H9 (cell line): ENCODE results near the gene ATG7. TPM values are rescaled to one million over a fixed set of nuclear protein-coding genes. Genes with fewer than 3 reads are reported as not detected.

ENCODE experiments used
- DNase-seq: peaks from one replicate; pipeline ENCODE4 v3.0.0-alpha.2; 2017
- H2AFZ ChIP-seq: one replicate; pipeline ENCODE4 v1.6.1; 2013; ENCODE audit warnings: mild to moderate bottlenecking, low read length, control low read depth, moderate library complexity
- H2AK5ac ChIP-seq: 2 replicates; pipeline ENCODE4 v1.6.1; 2013; ENCODE audit warnings: low read length, control low read depth, mixed read lengths; ENCODE audit not compliant: insufficient read length
- H2BK120ac ChIP-seq: one replicate; pipeline ENCODE4 v1.6.1; 2013; ENCODE audit warnings: low read depth, mild to moderate bottlenecking, low read length, control low read depth, inconsistent platforms; ENCODE audit not compliant: poor library complexity, severe bottlenecking
- H2BK12ac ChIP-seq: 2 replicates; pipeline ENCODE4 v1.6.1; 2013; ENCODE audit warnings: low read length, control low read depth, mixed read lengths, low read depth; ENCODE audit not compliant: insufficient read length
- H2BK15ac ChIP-seq: 2 replicates; pipeline ENCODE4 v1.6.1; 2013; ENCODE audit warnings: low read depth, low read length, control low read depth
- H2BK20ac ChIP-seq: one replicate; pipeline ENCODE4 v1.6.1; 2013; ENCODE audit warnings: low read depth, mild to moderate bottlenecking, low read length, control low read depth, inconsistent platforms; ENCODE audit not compliant: poor library complexity, severe bottlenecking
- H2BK5ac ChIP-seq: 2 replicates; pipeline ENCODE4 v1.6.1; 2013; ENCODE audit warnings: low read length, control low read depth, mixed read lengths; ENCODE audit not compliant: insufficient read length
- H3K14ac ChIP-seq: 2 replicates; pipeline ENCODE4 v1.6.1; 2013; ENCODE audit warnings: low read length, control low read depth; ENCODE audit not compliant: insufficient read depth
- H3K18ac ChIP-seq: 2 replicates; pipeline ENCODE4 v1.6.1; 2013; ENCODE audit warnings: low read depth, mild to moderate bottlenecking, mixed read lengths, low read length, control low read depth; ENCODE audit not compliant: insufficient read length
- H3K23ac ChIP-seq: 2 replicates; pipeline ENCODE4 v1.6.1; 2013; ENCODE audit warnings: low read length, control low read depth, mixed read lengths, low read depth; ENCODE audit not compliant: insufficient read length
- H3K23me2 ChIP-seq: 2 replicates; pipeline ENCODE4 v1.6.1; 2013; ENCODE audit warnings: low read depth, mild to moderate bottlenecking, mixed read lengths, low read length, control low read depth; ENCODE audit not compliant: insufficient read length, poor library complexity, severe bottlenecking
- H3K27ac ChIP-seq: 2 replicates; pipeline ENCODE4 v1.5.1; 2013; ENCODE audit warnings: low read length, control low read depth, mixed read lengths, low read depth; ENCODE audit not compliant: insufficient read length
- H3K27me3 ChIP-seq: 2 replicates; pipeline ENCODE4 v1.6.1; 2013; ENCODE audit warnings: low read length, control low read depth, inconsistent platforms; ENCODE audit not compliant: insufficient read depth
- H3K4ac ChIP-seq: 2 replicates; pipeline ENCODE4 v1.6.1; 2013; ENCODE audit warnings: low read depth, mild to moderate bottlenecking, control low read depth, inconsistent platforms, low read length, moderate library complexity
- H3K4me1 ChIP-seq: 2 replicates; pipeline ENCODE4 v1.6.1; 2013; ENCODE audit warnings: low read length, control low read depth, inconsistent platforms; ENCODE audit not compliant: insufficient read depth
- H3K4me2 ChIP-seq: 2 replicates; pipeline ENCODE4 v1.6.1; 2013; ENCODE audit warnings: low read length, control low read depth, mixed read lengths; ENCODE audit not compliant: insufficient read length, insufficient read depth
- H3K56ac ChIP-seq: 2 replicates; pipeline ENCODE4 v1.6.1; 2013; ENCODE audit warnings: low read depth, mild to moderate bottlenecking, mixed read lengths, low read length, control low read depth; ENCODE audit not compliant: insufficient read length
- H3K79me1 ChIP-seq: 2 replicates; pipeline ENCODE4 v1.6.1; 2013; ENCODE audit warnings: low read depth, mild to moderate bottlenecking, moderate library complexity, low read length, control low read depth, inconsistent platforms; ENCODE audit not compliant: insufficient read depth, poor library complexity, severe bottlenecking
- H3K79me2 ChIP-seq: 2 replicates; pipeline ENCODE4 v1.6.1; 2013; ENCODE audit warnings: low read length, control low read depth, inconsistent platforms; ENCODE audit not compliant: insufficient read depth
- H3K9ac ChIP-seq: 2 replicates; pipeline ENCODE4 v1.6.1; 2013; ENCODE audit warnings: low read length, control low read depth, mixed read lengths; ENCODE audit not compliant: insufficient read length; ENCODE audit errors: extremely low read depth
- H3K9me3 ChIP-seq: one replicate; pipeline ENCODE4 v1.6.1; 2013; ENCODE audit warnings: low read depth, low read length, inconsistent platforms; ENCODE audit not compliant: control insufficient read depth
- H3T11ph ChIP-seq: one replicate; pipeline ENCODE4 v1.6.1; 2013; ENCODE audit warnings: mild to moderate bottlenecking, low read length, control low read depth, inconsistent platforms
- H4K20me1 ChIP-seq: one replicate; pipeline ENCODE4 v1.6.1; 2013; ENCODE audit not compliant: control insufficient read depth, insufficient read length, insufficient read depth
- H4K5ac ChIP-seq: 2 replicates; pipeline ENCODE4 v1.6.1; 2013; ENCODE audit warnings: low read depth, mild to moderate bottlenecking, mixed read lengths, low read length, control low read depth; ENCODE audit not compliant: insufficient read length
- H4K8ac ChIP-seq: replicated peaks from 2 replicates; pipeline ENCODE4 v1.6.1; 2013; ENCODE audit warnings: low read length, control low read depth, mixed read lengths, low read depth; ENCODE audit not compliant: insufficient read length
- H4K91ac ChIP-seq: 2 replicates; pipeline ENCODE4 v1.6.1; 2013; ENCODE audit warnings: low read depth, mild to moderate bottlenecking, moderate library complexity, mixed read lengths, low read length, control low read depth; ENCODE audit not compliant: insufficient read length
- H3K27ac Mint-ChIP-seq, 3 experiments: 2 replicates in 2 of 3; 3 replicates in 1 of 3; pipeline ENCODE4 v1.8.0; 2020 to 2021; ENCODE audit warnings: mixed read lengths in 3 of 3, mild to moderate bottlenecking in 1 of 3, moderate library complexity in 1 of 3
- H3K27me3 Mint-ChIP-seq: 2 replicates; pipeline ENCODE4 v1.8.0; 2021; ENCODE audit warnings: low read depth, mild to moderate bottlenecking, moderate library complexity, mixed read lengths
- H3K36me3 Mint-ChIP-seq, 3 experiments: 2 replicates in 2 of 3; 3 replicates in 1 of 3; pipeline ENCODE4 v1.8.0; 2020 to 2021; ENCODE audit warnings: low read depth in 3 of 3, mixed read lengths in 3 of 3; ENCODE audit not compliant: insufficient read depth in 1 of 3
- H3K4me1 Mint-ChIP-seq, 2 experiments: 2 replicates each; pipeline ENCODE4 v1.8.0; 2020; ENCODE audit warnings: mixed read lengths in 2 of 2
- H3K4me3 Mint-ChIP-seq, 2 experiments: 2 replicates in 1 of 2; 3 replicates in 1 of 2; pipeline ENCODE4 v1.8.0; 2020 to 2021; ENCODE audit warnings: mild to moderate bottlenecking in 2 of 2, mixed read lengths in 2 of 2, moderate library complexity in 1 of 2
- H3K9me3 Mint-ChIP-seq, 2 experiments: 2 replicates in 1 of 2; 3 replicates in 1 of 2; pipeline ENCODE4 v1.8.0; 2020; ENCODE audit warnings: mild to moderate bottlenecking in 2 of 2, mixed read lengths in 2 of 2, moderate library complexity in 1 of 2
- CTCF ChIP-seq: fragments of 200-600 bp; sonication (generic); conservative IDR thresholded peaks from 3 replicates; pipeline ENCODE4 v1.8.0; 2021; ENCODE audit warnings: antibody characterized with exemption, mild to moderate bottlenecking
- WGBS: extraction: QIAGEN DNeasy Blood & Tissue Kit; methylation state at CpG from one replicate; pipeline ENCODE4 v1.1.7; 2013; ENCODE audit warnings: missing lambda C conversion rate, low lambda C conversion rate, mixed read lengths; ENCODE audit not compliant: insufficient read length; ENCODE audit errors: extremely low coverage; 5-methylcytosine and 5-hydroxymethylcytosine counted together
- total RNA-seq: library from RNA; stranded (reverse); gene quantifications from 2 replicates; pipeline ENCODE4 v1.2.1, GENCODE V29; 2021

ATG7 gene
- total RNA-seq, 1 experiment from 2014 or later, result 17.9 TPM

GRCh38 chr3:11238060-11238459 lies 34.1 kb upstream of the ATG7 start:
- Histone ChIP-seq H2AK5ac (no peak overlapping the region), H3K27ac (no peak overlapping the region), H3K14ac (no peak overlapping the region), H2AFZ (no peak overlapping the region), H3K79me1 (no peaks in the 10 kb centered on the region), H3T11ph (no peak overlapping the region), H3K4me1 (no peaks in the 10 kb centered on the region; the same call in 1 of the 2 replicates), H3K18ac (no peak overlapping the region), H4K8ac (no peak overlapping the region), H3K23me2 (no peaks in the 10 kb centered on the region), H2BK5ac (no peak overlapping the region), H2BK120ac (no peak overlapping the region), H3K9ac (no peak overlapping the region), H2BK15ac (no peak overlapping the region), H4K20me1 (no peaks in the 10 kb centered on the region), H2BK12ac (no peak overlapping the region), H4K91ac (no peak overlapping the region), H3K23ac (no peak overlapping the region), H4K5ac (no peak overlapping the region), H3K4me2 (no peak overlapping the region), H3K79me2 (no peaks in the 10 kb centered on the region), H3K27me3 (no peaks in the 10 kb centered on the region), H3K9me3 (no peaks in the 10 kb centered on the region), H3K56ac (no peak overlapping the region), H3K4ac (no peak overlapping the region), H2BK20ac (no peak overlapping the region)
- peak overlapping the region in 1 of 3 experiments; percentile 28; a peak in 1 of 7 replicates for H3K27ac Mint-ChIP-seq
- H3K27me3 Mint-ChIP-seq, result peaks cover under 1% of the 10 kb centered on the region
- no peak overlapping the region for H3K4me3 Mint-ChIP-seq
- WGBS, result no CpG with 5 or more reads among the region's 3 CpGs
- no peak for TF ChIP-seq CTCF
- H3K9me3 Mint-ChIP-seq, result no peaks in the 10 kb centered on the region; a peak in 1 of 5 replicates
- peaks cover 2 to 6% of the 10 kb centered on the region in 2 experiments for H3K4me1 Mint-ChIP-seq
- no peak for DNase-seq
- no peaks in the 10 kb centered on the region; a peak in 1 of 7 replicates for H3K36me3 Mint-ChIP-seq
